ENCODE results near the gene BEND4.

Gene BEND4

GRCh38 chr4:42159271-42160001 is 7.0 kb upstream of the BEND4 start:
- Histone ChIP-seq H3K4me3 (ENCODE audit: low read depth, low read length) (no peak overlapping the region), H3K27ac (no peak overlapping the region), H3K27me3 (replicated peaks) (no peaks in the 10 kb centered on the region), H3K36me3 (replicated peaks) (no peaks in the 10 kb centered on the region)
- in situ Hi-C loops (cut with HindIII; ENCODE audit: low pct_ligation_motif_present, low sequenced_read_pairs), result no loop called here
- DNase-seq, result no peak
- TF ChIP-seq CTCF (IDR thresholded peaks at IDR 0.05; ENCODE audit: low read depth, low read length, missing control alignments), result no peak

GRCh38 chr4:42151568-42152506 is 618 bp downstream of the BEND4 start:
- no peaks in the 10 kb centered on the region for H3K36me3 ChIP-seq (replicated peaks)
- DNase-seq, result no peak
- no peak overlapping the region for H3K27ac ChIP-seq
- peak overlapping the region; percentile 34 for H3K4me3 ChIP-seq (ENCODE audit: low read depth, low read length)
- no peak for TF ChIP-seq CTCF (IDR thresholded peaks at IDR 0.05; ENCODE audit: low read depth, low read length, missing control alignments)
- in situ Hi-C loops (cut with HindIII; ENCODE audit: low pct_ligation_motif_present, low sequenced_read_pairs), result no loop called here
- H3K27me3 ChIP-seq (replicated peaks), result peaks cover 46% of the 10 kb centered on the region

GRCh38 chr4:42150653-42151567 is 1.5 kb downstream of the BEND4 start:
- in situ Hi-C loops (cut with HindIII; ENCODE audit: low pct_ligation_motif_present, low sequenced_read_pairs), result no loop called here
- Histone ChIP-seq H3K4me3 (ENCODE audit: low read depth, low read length) (no peak overlapping the region), H3K27ac (no peak overlapping the region), H3K27me3 (replicated peaks) (peaks cover 46% of the 10 kb centered on the region), H3K36me3 (replicated peaks) (no peaks in the 10 kb centered on the region)
- no peak for TF ChIP-seq CTCF (IDR thresholded peaks at IDR 0.05; ENCODE audit: low read depth, low read length, missing control alignments)
- no peak for DNase-seq

GRCh38 chr4:42149004-42149403 is 3.5 kb downstream of the BEND4 start:
- Histone ChIP-seq H3K27ac (no peak overlapping the region), H3K4me3 (ENCODE audit: low read depth, low read length) (no peak overlapping the region), H3K27me3 (replicated peaks) (peaks cover 46% of the 10 kb centered on the region), H3K36me3 (replicated peaks) (no peaks in the 10 kb centered on the region)
- DNase-seq, result no peak
- no peak for TF ChIP-seq CTCF (IDR thresholded peaks at IDR 0.05; ENCODE audit: low read depth, low read length, missing control alignments)
- in situ Hi-C loops (cut with HindIII; ENCODE audit: low pct_ligation_motif_present, low sequenced_read_pairs), result no loop called here

GRCh38 chr4:42148425-42148824 is 4.0 kb downstream of the BEND4 start:
- no peak for DNase-seq
- TF ChIP-seq CTCF (IDR thresholded peaks at IDR 0.05; ENCODE audit: low read depth, low read length, missing control alignments), result no peak
- no peak overlapping the region for H3K4me3 ChIP-seq (ENCODE audit: low read depth, low read length)
- in situ Hi-C loops (cut with HindIII; ENCODE audit: low pct_ligation_motif_present, low sequenced_read_pairs), result no loop called here
- H3K36me3 ChIP-seq (replicated peaks), result no peaks in the 10 kb centered on the region
- no peak overlapping the region for H3K27ac ChIP-seq
- H3K27me3 ChIP-seq (replicated peaks), result peaks cover 42% of the 10 kb centered on the region
